GM18867 (cell line): ENCODE measurements around the gene ERC2.

ENCODE experiments used
- ATAC-seq: cut with Tn5 transposase; IDR thresholded peaks from one replicate; pipeline ENCODE4 v1.9.1; 2021; ENCODE audit warnings: mild to moderate bottlenecking, moderate library complexity; ENCODE audit not compliant: unreplicated experiment

The ERC2 gene

GRCh38 chr3:55668359-55668758, 799.9 kb downstream of the ERC2 start:
- no peak for ATAC-seq

DNA sequence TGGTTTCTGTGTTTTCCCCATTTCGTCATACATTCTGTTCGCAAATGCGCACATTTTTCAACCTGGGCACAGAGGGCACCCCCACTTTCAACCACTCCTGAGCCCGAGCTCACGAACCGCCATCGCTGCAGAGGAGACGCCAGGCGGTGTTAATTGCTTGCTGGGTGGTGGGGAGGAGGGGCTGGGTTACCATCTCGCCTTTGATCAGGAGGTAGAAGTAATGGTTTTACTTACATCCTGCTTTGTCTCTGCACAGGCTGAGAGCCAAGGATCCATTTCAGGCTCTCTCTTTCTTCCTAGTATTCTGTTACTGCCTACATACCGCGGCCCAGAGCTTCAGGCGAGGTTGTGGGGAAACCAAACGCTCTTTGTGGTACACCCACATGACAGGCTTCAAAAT, 803.9 kb downstream of the ERC2 start:
- no peak for ATAC-seq

DNA sequence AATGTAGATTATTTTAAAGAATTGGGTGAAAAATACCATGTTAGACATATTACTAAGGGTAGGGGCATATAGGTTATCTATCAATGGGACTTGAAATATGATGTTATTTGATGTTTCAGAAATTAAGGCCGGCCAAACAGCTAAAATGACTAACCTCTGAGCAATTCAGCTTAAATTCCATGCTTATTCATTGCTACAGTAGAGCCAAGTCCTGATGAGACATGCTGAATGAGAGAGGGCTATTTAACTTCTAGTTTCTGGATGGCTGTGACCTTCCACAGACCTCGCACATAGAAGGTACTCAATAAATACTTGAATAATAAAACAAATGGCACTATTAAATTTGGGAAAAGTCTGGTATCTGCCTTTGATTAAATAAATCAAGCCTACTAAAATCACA, 805.6 kb downstream of the ERC2 start:
- ATAC-seq: no peak

DNA sequence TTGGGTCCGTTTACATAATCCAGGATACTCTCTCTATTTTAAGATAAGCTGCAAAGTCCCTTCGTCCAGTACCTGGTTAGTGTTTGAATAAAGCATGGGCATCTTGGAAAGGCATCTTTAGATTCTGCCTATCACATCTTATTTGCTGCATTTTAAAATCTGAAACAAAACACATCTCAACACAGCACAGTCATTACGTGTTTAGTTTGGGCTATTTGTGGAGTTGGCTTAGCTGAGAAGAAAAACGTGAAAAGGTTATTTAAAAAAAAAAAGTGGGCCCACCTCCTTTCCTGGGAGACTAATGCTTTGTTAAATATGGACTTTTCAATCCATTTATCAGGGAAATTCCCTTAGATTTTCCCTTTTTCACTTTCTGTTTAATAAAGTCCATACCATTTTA, 806.7 kb downstream of the ERC2 start:
- no peak for ATAC-seq

GRCh38 chr3:55661141-55661540, 807.1 kb downstream of the ERC2 start:
- peak; percentile 35 for ATAC-seq

DNA sequence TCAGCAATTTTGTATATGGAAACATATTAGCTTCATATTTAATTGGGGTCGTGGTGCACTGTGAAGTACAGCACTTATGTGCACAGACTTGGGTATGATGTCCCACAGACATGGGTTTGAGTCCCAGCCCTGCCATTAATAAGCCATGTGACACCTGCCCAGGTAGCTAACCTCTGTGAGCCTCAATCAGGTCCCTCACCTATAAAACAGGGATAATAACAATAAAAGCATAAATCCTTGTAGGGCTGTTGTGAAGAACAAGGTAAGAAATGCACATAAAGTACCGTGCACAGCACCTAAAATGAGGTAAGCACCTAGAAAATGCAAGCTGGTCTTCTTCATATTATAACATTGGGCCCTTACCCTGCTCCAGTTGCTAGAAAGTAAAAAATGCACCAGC, 807.6 kb downstream of the ERC2 start:
- no peak for ATAC-seq

GRCh38 chr3:55659701-55660100, 808.6 kb downstream of the ERC2 start:
- no peak for ATAC-seq

DNA sequence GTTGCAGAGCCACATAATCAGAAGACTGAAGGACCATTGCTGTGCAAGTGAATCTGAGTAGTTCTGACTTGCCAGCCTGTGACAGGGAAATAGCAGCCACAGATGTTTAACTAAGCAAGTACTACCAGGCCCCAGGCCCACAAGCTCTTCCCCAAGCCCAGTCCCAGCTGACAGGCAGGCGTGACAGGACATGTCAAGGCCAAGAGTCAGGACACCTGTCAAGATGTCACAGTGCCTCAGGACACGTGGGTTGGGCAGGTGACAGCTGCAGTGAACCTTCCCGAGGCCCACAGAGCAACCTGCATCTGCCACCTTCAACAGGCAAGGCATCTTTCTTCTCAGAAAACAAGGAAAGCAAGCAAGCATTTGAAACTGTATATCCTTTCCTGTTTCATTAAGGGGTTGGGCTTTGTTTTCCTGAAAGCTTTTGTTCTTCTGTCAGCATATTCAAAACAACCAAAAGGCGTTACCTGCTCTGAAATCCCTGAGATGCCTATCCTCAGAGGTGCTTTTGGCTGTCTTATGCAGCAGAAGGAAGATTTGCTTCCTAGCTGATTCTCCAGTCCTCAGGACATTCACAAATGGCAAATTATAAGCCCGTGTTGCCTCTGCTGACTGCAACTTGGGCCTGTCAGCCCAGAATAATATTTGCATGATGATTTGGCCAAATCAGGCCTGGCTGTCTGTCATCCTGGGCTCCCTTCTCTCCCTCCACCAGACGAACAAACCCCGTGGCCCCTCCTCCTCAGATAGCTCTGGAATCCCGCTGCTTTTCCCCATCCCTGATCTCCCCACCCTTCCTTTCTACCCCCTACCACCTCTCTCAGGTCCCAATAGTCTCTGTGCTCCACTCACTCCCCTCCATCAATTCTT, 809.3 kb downstream of the ERC2 start:
- peak; percentile 52 for ATAC-seq

DNA sequence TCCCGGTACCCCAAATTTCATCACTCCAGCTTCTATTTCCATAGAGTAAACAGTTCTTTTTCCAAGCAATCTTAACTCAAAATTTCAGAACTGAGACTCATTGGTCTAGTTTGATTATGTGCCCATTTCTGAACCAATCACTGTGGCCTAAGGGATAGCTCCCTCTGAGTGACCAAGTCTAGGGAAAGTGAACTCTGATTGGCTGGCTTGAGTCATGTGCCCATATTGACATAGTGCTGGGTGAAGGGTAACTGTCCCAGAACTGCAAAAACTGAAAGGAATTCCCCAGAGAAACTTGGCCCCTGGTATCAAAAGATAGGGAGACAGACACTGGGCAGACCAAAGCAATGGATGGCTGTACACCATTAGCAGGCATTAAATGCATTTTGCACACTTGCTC, 810.0 kb downstream of the ERC2 start:
- peak; percentile 11 for ATAC-seq

DNA sequence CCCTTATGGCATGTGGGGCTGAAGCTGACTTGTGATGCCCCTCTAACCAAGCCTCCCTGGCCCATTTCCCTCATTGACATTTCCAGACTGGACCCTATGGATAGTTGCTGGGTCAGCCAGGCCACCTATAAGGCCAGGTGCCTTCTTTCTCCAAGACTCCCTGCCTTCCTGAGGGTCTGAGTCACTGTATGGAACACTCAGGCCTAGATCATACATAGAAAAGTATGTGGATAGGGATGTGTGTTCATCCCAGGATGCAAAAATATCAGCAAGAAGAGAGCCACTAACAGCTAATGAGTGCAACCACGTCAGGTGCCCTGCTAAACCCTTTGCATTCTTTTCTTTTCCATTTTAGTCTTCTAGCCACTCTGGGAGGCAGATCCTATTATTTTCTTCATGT, 812.7 kb downstream of the ERC2 start:
- ATAC-seq: no peak

GRCh38 chr3:55654123-55654760, 814.0 kb downstream of the ERC2 start:
- peak; percentile 91 for ATAC-seq

- ATAC-seq: no peak
These were observed 817.3 kb downstream of the ERC2 start for GRCh38 chr3:55651011-55651410.

DNA sequence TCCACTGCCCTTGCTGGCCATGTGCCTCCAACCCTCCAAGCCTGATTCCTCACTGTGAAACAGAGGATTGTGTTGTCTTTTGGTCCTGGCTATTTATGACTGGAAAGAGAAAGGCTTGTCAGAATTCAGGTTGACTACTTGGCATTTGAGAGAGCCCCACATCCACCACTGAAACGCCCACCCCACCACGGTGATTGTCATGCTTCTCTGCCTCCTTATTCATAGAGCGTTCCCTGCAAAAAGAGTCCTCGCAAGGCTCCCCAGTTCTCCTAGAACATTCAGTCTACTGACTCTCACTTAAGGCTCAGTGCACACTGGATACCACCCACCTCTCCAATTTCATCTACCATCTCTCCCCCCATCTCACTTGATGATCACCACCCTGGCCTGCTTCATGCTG, 818.3 kb downstream of the ERC2 start:
- no peak for ATAC-seq

GRCh38 chr3:55649554-55649953, 818.7 kb downstream of the ERC2 start:
- ATAC-seq: no peak

GRCh38 chr3:55648591-55649318, 819.5 kb downstream of the ERC2 start:
- ATAC-seq: no peak

DNA sequence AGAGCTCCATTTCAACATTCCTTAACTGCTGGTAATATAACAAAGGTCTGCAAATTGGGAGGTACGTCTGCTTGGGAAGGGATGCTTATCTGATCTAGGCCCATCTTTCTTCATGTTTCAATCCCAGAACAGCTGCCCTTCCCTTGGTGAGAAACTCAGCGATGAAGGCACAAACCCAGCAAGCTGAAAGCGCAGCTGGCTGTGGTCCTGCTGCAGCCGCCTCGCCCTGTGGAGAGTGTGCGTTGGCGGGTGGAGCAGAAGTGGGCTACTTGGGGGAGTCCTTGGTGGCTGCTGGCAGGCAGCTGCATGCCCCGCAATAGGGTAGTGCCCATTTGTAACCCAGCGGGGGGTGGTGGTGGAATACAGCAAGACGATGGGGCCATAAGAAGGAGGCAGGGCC, 820.6 kb downstream of the ERC2 start:
- no peak for ATAC-seq

- no peak for ATAC-seq
These were observed 821.2 kb downstream of the ERC2 start for GRCh38 chr3:55647063-55647462.

- ATAC-seq: no peak
These were observed 822.1 kb downstream of the ERC2 start for GRCh38 chr3:55646121-55646520.

GRCh38 chr3:55645422-55645821, 822.8 kb downstream of the ERC2 start:
- ATAC-seq: no peak

- no peak for ATAC-seq
These were observed 825.0 kb downstream of the ERC2 start for GRCh38 chr3:55643283-55643682.

GRCh38 chr3:55641964-55642363, 826.3 kb downstream of the ERC2 start:
- ATAC-seq: no peak
